HG03280 (cell line): Measurements from ENCODE around the gene ZC3H12D.
"Not testable (repeated sequence)": the region's sequence is repeated elsewhere in the genome, so short reads cannot be mapped to it uniquely, and the experiment has no call there.

ENCODE experiments used
- ATAC-seq: cut with Tn5 transposase; IDR thresholded peaks from one replicate; pipeline ENCODE4 v1.9.1; 2021; ENCODE audit warnings: mild to moderate bottlenecking, moderate library complexity; ENCODE audit not compliant: unreplicated experiment

ZC3H12D gene

GRCh38 chr6:149444360-149445094, 40.3 kb downstream of the ZC3H12D start:
- ATAC-seq = not testable (repeated sequence)

GRCh38 chr6:149443411-149444181, 41.2 kb downstream of the ZC3H12D start:
- ATAC-seq = no peak

- no peak for ATAC-seq
Measured at GRCh38 chr6:149441740-149442139, 43.1 kb downstream of the ZC3H12D start.

GRCh38 chr6:149440735-149441671, 43.8 kb downstream of the ZC3H12D start:
- no peak for ATAC-seq

- no peak for ATAC-seq
Measured at GRCh38 chr6:149439626-149440025, 45.2 kb downstream of the ZC3H12D start.

- no peak for ATAC-seq
Measured at GRCh38 chr6:149438855-149439254, 46.0 kb downstream of the ZC3H12D start.

- ATAC-seq = no peak
Measured at GRCh38 chr6:149437212-149437611, 47.6 kb downstream of the ZC3H12D start.

- no peak for ATAC-seq
Measured at GRCh38 chr6:149436647-149437046, 48.2 kb downstream of the ZC3H12D start.

GRCh38 chr6:149435919-149436586, 48.8 kb downstream of the ZC3H12D start:
- no peak for ATAC-seq

- ATAC-seq = no peak
Measured at GRCh38 chr6:149433881-149434280, 50.9 kb downstream of the ZC3H12D start.

- ATAC-seq = no peak
Measured at GRCh38 chr6:149433405-149433804, 51.4 kb downstream of the ZC3H12D start.

- peak; percentile 94 for ATAC-seq
Measured at GRCh38 chr6:149431905-149432775, 52.7 kb downstream of the ZC3H12D start.

- ATAC-seq = no peak
Measured at GRCh38 chr6:149429427-149430360, 55.1 kb downstream of the ZC3H12D start.

GRCh38 chr6:149428606-149429005, 56.2 kb downstream of the ZC3H12D start:
- no peak for ATAC-seq

GRCh38 chr6:149425754-149426153, 59.1 kb downstream of the ZC3H12D start:
- no peak for ATAC-seq

GRCh38 chr6:149425224-149425623, 59.6 kb downstream of the ZC3H12D start:
- no peak for ATAC-seq

- ATAC-seq = no peak
Measured at GRCh38 chr6:149423964-149424440, 60.8 kb downstream of the ZC3H12D start.

GRCh38 chr6:149422581-149422980, 62.2 kb downstream of the ZC3H12D start:
- ATAC-seq = no peak
